Measurements from ENCODE around the gene JMJD7. TPM values are rescaled to one million over a fixed set of nuclear protein-coding genes. Genes with fewer than 3 reads are reported as not detected.

Gene JMJD7
- polyA plus RNA-seq, 2 of the 4 experiments (the other 2 are of a cell fraction): 3.4 to 3.8 TPM

DNA sequence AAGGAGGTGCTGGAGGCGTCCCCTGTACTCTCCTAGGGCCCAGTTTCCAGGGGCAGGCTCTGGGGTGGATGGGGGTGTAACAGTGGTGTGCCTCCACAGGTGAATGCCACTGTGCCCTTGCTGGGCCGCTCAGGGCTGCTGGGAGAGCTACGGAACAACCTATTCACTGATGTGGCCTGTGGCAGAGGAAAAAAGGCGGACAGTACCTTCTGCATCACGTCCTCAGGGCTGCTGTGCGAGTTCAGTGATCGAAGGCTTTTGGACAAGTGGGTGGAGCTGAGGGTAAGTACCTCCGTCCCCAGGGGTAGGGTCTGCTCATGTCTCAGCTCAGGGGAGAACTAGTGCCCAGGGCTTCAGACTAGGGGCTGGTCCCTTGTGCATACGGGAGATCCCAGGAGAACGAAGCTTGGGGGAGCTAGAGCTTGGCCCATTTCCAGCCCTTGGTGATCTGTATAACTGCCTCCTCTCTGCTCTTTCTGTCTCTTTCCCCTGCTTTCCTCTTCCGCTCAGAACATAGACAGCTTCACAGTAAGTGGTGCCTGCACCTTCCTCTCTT lies 15.0 kb upstream of the JMJD7 start:
- no peak for TF ChIP-seq CEBPB (IDR thresholded peaks at IDR 0.05)
- TF ChIP-seq TFCP2L1 (CRISPR knock-in tag; IDR thresholded peaks at IDR 0.05): no peak
- TF ChIP-seq RARB (CRISPR knock-in tag; IDR thresholded peaks at IDR 0.05): no peak
- no peak for TF ChIP-seq ESRRA (IDR thresholded peaks at IDR 0.05; ENCODE audit: borderline replicate concordance, low read length)
- TF ChIP-seq, protein P1, sequence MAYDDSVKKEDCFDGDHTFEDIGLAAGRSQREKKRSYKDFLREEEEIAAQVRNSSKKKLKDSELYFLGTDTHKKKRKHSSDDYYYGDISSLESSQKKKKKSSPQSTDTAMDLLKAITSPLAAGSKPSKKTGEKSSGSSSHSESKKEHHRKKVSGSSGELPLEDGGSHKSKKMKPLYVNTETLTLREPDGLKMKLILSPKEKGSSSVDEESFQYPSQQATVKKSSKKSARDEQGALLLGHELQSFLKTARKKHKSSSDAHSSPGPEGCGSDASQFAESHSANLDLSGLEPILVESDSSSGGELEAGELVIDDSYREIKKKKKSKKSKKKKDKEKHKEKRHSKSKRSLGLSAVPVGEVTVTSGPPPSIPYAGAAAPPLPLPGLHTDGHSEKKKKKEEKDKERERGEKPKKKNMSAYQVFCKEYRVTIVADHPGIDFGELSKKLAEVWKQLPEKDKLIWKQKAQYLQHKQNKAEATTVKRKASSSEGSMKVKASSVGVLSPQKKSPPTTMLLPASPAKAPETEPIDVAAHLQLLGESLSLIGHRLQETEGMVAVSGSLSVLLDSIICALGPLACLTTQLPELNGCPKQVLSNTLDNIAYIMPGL (CRISPR knock-in tag; IDR thresholded peaks at IDR 0.05; ENCODE audit: borderline replicate concordance): no peak
- TF ChIP-seq, protein P2, sequence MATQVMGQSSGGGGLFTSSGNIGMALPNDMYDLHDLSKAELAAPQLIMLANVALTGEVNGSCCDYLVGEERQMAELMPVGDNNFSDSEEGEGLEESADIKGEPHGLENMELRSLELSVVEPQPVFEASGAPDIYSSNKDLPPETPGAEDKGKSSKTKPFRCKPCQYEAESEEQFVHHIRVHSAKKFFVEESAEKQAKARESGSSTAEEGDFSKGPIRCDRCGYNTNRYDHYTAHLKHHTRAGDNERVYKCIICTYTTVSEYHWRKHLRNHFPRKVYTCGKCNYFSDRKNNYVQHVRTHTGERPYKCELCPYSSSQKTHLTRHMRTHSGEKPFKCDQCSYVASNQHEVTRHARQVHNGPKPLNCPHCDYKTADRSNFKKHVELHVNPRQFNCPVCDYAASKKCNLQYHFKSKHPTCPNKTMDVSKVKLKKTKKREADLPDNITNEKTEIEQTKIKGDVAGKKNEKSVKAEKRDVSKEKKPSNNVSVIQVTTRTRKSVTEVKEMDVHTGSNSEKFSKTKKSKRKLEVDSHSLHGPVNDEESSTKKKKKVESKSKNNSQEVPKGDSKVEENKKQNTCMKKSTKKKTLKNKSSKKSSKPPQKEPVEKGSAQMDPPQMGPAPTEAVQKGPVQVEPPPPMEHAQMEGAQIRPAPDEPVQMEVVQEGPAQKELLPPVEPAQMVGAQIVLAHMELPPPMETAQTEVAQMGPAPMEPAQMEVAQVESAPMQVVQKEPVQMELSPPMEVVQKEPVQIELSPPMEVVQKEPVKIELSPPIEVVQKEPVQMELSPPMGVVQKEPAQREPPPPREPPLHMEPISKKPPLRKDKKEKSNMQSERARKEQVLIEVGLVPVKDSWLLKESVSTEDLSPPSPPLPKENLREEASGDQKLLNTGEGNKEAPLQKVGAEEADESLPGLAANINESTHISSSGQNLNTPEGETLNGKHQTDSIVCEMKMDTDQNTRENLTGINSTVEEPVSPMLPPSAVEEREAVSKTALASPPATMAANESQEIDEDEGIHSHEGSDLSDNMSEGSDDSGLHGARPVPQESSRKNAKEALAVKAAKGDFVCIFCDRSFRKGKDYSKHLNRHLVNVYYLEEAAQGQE (IDR thresholded peaks at IDR 0.05): no peak
- TF ChIP-seq, protein P3, sequence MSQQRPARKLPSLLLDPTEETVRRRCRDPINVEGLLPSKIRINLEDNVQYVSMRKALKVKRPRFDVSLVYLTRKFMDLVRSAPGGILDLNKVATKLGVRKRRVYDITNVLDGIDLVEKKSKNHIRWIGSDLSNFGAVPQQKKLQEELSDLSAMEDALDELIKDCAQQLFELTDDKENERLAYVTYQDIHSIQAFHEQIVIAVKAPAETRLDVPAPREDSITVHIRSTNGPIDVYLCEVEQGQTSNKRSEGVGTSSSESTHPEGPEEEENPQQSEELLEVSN (IDR thresholded peaks at IDR 0.05; ENCODE audit: borderline replicate concordance, low read depth): no peak
- TF ChIP-seq BHLHE40 (IDR thresholded peaks at IDR 0.05; ENCODE audit: low read depth, low read length): no peak
- no peak for TF ChIP-seq ZFP36 (IDR thresholded peaks at IDR 0.05; ENCODE audit: borderline replicate concordance, partially characterized antibody)
- TF ChIP-seq ZNF302 (CRISPR knock-in tag; IDR thresholded peaks at IDR 0.05): no peak
- TF ChIP-seq FOSB (CRISPR knock-in tag; IDR thresholded peaks at IDR 0.05): no peak

DNA sequence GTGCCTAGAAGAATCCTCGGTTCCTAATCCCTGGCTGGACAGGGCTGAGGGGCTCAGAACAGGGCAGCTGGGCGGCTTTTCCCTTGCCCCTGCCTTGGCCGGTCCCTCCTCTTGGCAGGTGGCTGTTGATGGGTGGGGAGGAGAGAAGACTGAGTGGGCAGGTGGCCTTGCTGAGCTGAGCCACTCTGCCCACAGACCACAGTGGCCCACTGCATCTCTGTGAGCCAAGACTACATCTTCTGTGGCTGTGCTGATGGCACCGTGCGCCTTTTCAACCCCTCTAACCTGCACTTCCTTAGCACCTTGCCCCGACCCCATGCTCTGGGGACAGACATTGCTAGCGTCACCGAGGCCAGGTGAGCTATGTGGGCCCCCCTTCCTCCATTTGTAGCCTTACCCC lies 14.5 kb upstream of the JMJD7 start:
- WGBS (ENCODE audit: missing lambda C conversion rate): 90% methylated on average over 8 of the region's 8 CpGs
- ChIA-PET CTCF (interaction anchor here (0.8 to 6.4 kb wide), 8 partner anchors 7 to 347 kb away, joined by 3 to 103 read pairs (median 11); partner anchors contain the start of genes JMJD7 and MAPKBP1), POLR2A (interaction anchor here (0.5 kb wide), 1 partner anchor 116 kb away, joined by 3 read pairs; no protein-coding TSS in a partner anchor)
- ATAC-seq (no peak), DNase-seq (ENCODE audit: low read depth in 1 of 2, low spot score in 1 of 2) (no peak), FAIRE-seq (no peak)
- no peak overlapping the region for H3K27ac ChIP-seq
- no peaks in the 10 kb centered on the region for H3K9me3 ChIP-seq
- no peak overlapping the region for H3K4me2 ChIP-seq
- H3K4me1 ChIP-seq: no peaks in the 10 kb centered on the region
- no peak overlapping the region for H3K4me3 ChIP-seq
- TF ChIP-seq JUN (IDR thresholded peaks at IDR 0.05) (no peak), MYC (IDR thresholded peaks at IDR 0.05; ENCODE audit: borderline replicate concordance, low read length) (no peak), HDAC2 (IDR thresholded peaks at IDR 0.05) (no peak), EHF (CRISPR knock-in tag; IDR thresholded peaks at IDR 0.05) (no peak), CEBPB (IDR thresholded peaks at IDR 0.05) (no peak), HOXB13 (CRISPR knock-in tag; IDR thresholded peaks at IDR 0.05; ENCODE audit: low read depth) (no peak), MAZ (IDR thresholded peaks at IDR 0.05; ENCODE audit: borderline replicate concordance, low read depth, low read length) (no peak), EHMT2 (IDR thresholded peaks at IDR 0.05; ENCODE audit: low read depth) (no peak), CHD2 (IDR thresholded peaks at IDR 0.05; ENCODE audit: low read length, partially characterized antibody) (no peak), SREBF2 (IDR thresholded peaks at IDR 0.05) (no peak), JUNB (IDR thresholded peaks at IDR 0.05) (no peak), NFE2L2 (conservative IDR thresholded peaks at IDR 0.05; ENCODE audit: low read length) (no peak)
- TF ChIP-seq, protein P4, sequence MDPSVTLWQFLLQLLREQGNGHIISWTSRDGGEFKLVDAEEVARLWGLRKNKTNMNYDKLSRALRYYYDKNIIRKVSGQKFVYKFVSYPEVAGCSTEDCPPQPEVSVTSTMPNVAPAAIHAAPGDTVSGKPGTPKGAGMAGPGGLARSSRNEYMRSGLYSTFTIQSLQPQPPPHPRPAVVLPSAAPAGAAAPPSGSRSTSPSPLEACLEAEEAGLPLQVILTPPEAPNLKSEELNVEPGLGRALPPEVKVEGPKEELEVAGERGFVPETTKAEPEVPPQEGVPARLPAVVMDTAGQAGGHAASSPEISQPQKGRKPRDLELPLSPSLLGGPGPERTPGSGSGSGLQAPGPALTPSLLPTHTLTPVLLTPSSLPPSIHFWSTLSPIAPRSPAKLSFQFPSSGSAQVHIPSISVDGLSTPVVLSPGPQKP (IDR thresholded peaks at IDR 0.05; ENCODE audit: low read depth, low read length): no peak
- TF ChIP-seq, protein P5, sequence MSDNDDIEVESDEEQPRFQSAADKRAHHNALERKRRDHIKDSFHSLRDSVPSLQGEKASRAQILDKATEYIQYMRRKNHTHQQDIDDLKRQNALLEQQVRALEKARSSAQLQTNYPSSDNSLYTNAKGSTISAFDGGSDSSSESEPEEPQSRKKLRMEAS (IDR thresholded peaks at IDR 0.05): no peak
- TF ChIP-seq, protein P6, sequence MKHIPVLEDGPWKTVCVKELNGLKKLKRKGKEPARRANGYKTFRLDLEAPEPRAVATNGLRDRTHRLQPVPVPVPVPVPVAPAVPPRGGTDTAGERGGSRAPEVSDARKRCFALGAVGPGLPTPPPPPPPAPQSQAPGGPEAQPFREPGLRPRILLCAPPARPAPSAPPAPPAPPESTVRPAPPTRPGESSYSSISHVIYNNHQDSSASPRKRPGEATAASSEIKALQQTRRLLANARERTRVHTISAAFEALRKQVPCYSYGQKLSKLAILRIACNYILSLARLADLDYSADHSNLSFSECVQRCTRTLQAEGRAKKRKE (CRISPR knock-in tag; IDR thresholded peaks at IDR 0.05; ENCODE audit: low read depth): no peak
- TF ChIP-seq, protein P7, sequence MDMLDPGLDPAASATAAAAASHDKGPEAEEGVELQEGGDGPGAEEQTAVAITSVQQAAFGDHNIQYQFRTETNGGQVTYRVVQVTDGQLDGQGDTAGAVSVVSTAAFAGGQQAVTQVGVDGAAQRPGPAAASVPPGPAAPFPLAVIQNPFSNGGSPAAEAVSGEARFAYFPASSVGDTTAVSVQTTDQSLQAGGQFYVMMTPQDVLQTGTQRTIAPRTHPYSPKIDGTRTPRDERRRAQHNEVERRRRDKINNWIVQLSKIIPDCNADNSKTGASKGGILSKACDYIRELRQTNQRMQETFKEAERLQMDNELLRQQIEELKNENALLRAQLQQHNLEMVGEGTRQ (IDR thresholded peaks at IDR 0.05): no peak

More for the DNA sequence above, 15.0 kb upstream of the JMJD7 start:
- no peak for DNase-seq (ENCODE audit: low read depth in 1 of 2, low spot score in 1 of 2)
- Histone ChIP-seq H3K4me1 (no peaks in the 10 kb centered on the region), H3K9me3 (no peaks in the 10 kb centered on the region), H3K4me3 (no peak overlapping the region), H3K27ac (no peak overlapping the region), H3K4me2 (no peak overlapping the region)
- CTCF ChIA-PET: interaction anchor here (0.8 to 6.4 kb wide), 9 partner anchors 8 to 347 kb away, joined by 3 to 103 read pairs (median 17); partner anchors contain the start of genes JMJD7 and MAPKBP1
- no peak for FAIRE-seq
- no peak for ATAC-seq
- 93% methylated on average over 9 of the region's 11 CpGs for WGBS (ENCODE audit: missing lambda C conversion rate)
- POLR2A ChIA-PET: interaction anchor here (0.5 to 1.3 kb wide), 2 partner anchors 39 to 116 kb away, joined by 3 to 4 read pairs; partner anchors contain the start of gene MAPKBP1
